PFSK-1 (cell line): Measurements from ENCODE around the gene SMG6.

Source experiments
- FOXP2 ChIP-seq: optimal IDR thresholded peaks from 2 replicates; pipeline ENCODE3; 2011; ENCODE audit warnings: borderline replicate concordance, control low read depth, inconsistent platforms; ENCODE audit not compliant: insufficient read depth; ENCODE audit errors: extremely low read length, extremely low read depth
- POLR2AphosphoS5 ChIP-seq: IDR thresholded peaks from 2 replicates; pipeline ENCODE4 v1.6.1; 2012; ENCODE audit warnings: low read depth, mild to moderate bottlenecking, control low read depth, low read length, moderate library complexity
- REST ChIP-seq, 2 experiments: IDR thresholded peaks; 2 replicates each; pipeline versions ENCODE4 v1.6.1 to v1.8.0; 2011 to 2012; ENCODE audit warnings: low read depth in 2 of 2, low read length in 2 of 2, control low read depth in 1 of 2, inconsistent platforms in 1 of 2, mild to moderate bottlenecking in 1 of 2, moderate library complexity in 1 of 2; ENCODE audit not compliant: insufficient read depth in 1 of 2
- SIN3A ChIP-seq: IDR thresholded peaks from 2 replicates; pipeline ENCODE4 v1.6.1; 2012; ENCODE audit warnings: mild to moderate bottlenecking, low read length, moderate library complexity, borderline replicate concordance; ENCODE audit not compliant: insufficient read depth
- TAF1 ChIP-seq: IDR thresholded peaks from 2 replicates; pipeline ENCODE4 v1.6.1; 2012; ENCODE audit warnings: low read length, control low read depth, borderline replicate concordance; ENCODE audit not compliant: insufficient read depth

SMG6 gene

GRCh38 chr17:2018716-2019510 is 284.7 kb downstream of the SMG6 start:
- TF ChIP-seq SIN3A, result no peak

GRCh38 chr17:2017274-2017941 is 286.2 kb downstream of the SMG6 start:
- TF ChIP-seq TAF1, result no peak
- no peak for TF ChIP-seq FOXP2

GRCh38 chr17:2016494-2016893 is 287.1 kb downstream of the SMG6 start:
- TF ChIP-seq TAF1 (no peak), SIN3A (no peak), POLR2AphosphoS5 (no peak), REST (IDR thresholded peaks at IDR 0.05; ENCODE audit: insufficient read depth in 1 of 2, low read depth in 2 of 2, low read length in 2 of 2) (no peak), FOXP2 (no peak)

GRCh38 chr17:2015314-2015713 is 288.3 kb downstream of the SMG6 start:
- TF ChIP-seq SIN3A (no peak), TAF1 (no peak), REST (IDR thresholded peaks at IDR 0.05; ENCODE audit: insufficient read depth in 1 of 2, low read depth in 2 of 2, low read length in 2 of 2) (no peak), POLR2AphosphoS5 (no peak), FOXP2 (no peak)

- TF ChIP-seq TAF1, result no peak
- TF ChIP-seq FOXP2, result no peak
- TF ChIP-seq REST (IDR thresholded peaks at IDR 0.05; ENCODE audit: insufficient read depth in 1 of 2, low read depth in 2 of 2, low read length in 2 of 2), result no peak
These were observed 289.6 kb downstream of the SMG6 start for GRCh38 chr17:2013994-2014317.

- TF ChIP-seq REST (IDR thresholded peaks at IDR 0.05; ENCODE audit: insufficient read depth in 1 of 2, low read depth in 2 of 2, low read length in 2 of 2) (no peak), POLR2AphosphoS5 (no peak), FOXP2 (no peak), SIN3A (no peak), TAF1 (no peak)
These were observed 291.1 kb downstream of the SMG6 start for GRCh38 chr17:2012499-2012898.
